Activated CD8-positive, alpha-beta T cell treated with anti-CD3 and anti-CD28 coated beads, Interleukin-2, amount 10 ng/mL, durations not matched to agents 7 days and 5 days (primary cell): ENCODE data around the gene ANKS1A. TPM values are rescaled to one million over a fixed set of nuclear protein-coding genes. Genes with fewer than 3 reads are reported as not detected.

Experiments used
- ATAC-seq: fragments of 150-1000 bp; cut with Tn5 transposase; one replicate; pipeline ENCODE4 v1.10.0; 2021; ENCODE audit warnings: moderate library complexity
- CTCF ChIA-PET: fragments of 350-600 bp; sonication (Branson Sonifier 250); formaldehyde crosslinking; loops from one replicate; lab custom pipeline; 2021; ENCODE audit warnings: antibody characterized with exemption; lab: Charles Lee
- POLR2A ChIA-PET: fragments of 350-600 bp; sonication (Branson Sonifier 250); formaldehyde crosslinking; loops from one replicate; lab custom pipeline; 2021; ENCODE audit warnings: antibody characterized with exemption; lab: Charles Lee
- DNase-seq: peaks from one replicate; pipeline ENCODE4 v3.0.0-alpha.2; 2020
- H3K27ac Mint-ChIP-seq: one replicate; pipeline ENCODE4 v1.8.0; 2021; ENCODE audit warnings: mild to moderate bottlenecking, mixed read lengths
- H3K27me3 Mint-ChIP-seq: one replicate; pipeline ENCODE4 v1.8.0; 2021; ENCODE audit warnings: low read depth, mixed read lengths
- H3K36me3 Mint-ChIP-seq: one replicate; pipeline ENCODE4 v1.8.0; 2021; ENCODE audit warnings: low read depth, mixed read lengths
- H3K4me1 Mint-ChIP-seq: one replicate; pipeline ENCODE4 v1.8.0; 2021; ENCODE audit warnings: low read depth, mixed read lengths
- H3K4me3 Mint-ChIP-seq: one replicate; pipeline ENCODE4 v1.8.0; 2021; ENCODE audit warnings: mild to moderate bottlenecking, mixed read lengths
- H3K9me3 Mint-ChIP-seq: one replicate; pipeline ENCODE4 v1.8.0; 2022; ENCODE audit warnings: mixed read lengths; ENCODE audit not compliant: insufficient read depth
- total RNA-seq, 2 experiments: library from RNA; stranded (reverse); gene quantifications; one replicate each; pipeline ENCODE4 v1.2.3, GENCODE V29; 2021

Gene ANKS1A
- total RNA-seq, 2 experiments from 2014 or later: 5.3 to 5.8 TPM

DNA sequence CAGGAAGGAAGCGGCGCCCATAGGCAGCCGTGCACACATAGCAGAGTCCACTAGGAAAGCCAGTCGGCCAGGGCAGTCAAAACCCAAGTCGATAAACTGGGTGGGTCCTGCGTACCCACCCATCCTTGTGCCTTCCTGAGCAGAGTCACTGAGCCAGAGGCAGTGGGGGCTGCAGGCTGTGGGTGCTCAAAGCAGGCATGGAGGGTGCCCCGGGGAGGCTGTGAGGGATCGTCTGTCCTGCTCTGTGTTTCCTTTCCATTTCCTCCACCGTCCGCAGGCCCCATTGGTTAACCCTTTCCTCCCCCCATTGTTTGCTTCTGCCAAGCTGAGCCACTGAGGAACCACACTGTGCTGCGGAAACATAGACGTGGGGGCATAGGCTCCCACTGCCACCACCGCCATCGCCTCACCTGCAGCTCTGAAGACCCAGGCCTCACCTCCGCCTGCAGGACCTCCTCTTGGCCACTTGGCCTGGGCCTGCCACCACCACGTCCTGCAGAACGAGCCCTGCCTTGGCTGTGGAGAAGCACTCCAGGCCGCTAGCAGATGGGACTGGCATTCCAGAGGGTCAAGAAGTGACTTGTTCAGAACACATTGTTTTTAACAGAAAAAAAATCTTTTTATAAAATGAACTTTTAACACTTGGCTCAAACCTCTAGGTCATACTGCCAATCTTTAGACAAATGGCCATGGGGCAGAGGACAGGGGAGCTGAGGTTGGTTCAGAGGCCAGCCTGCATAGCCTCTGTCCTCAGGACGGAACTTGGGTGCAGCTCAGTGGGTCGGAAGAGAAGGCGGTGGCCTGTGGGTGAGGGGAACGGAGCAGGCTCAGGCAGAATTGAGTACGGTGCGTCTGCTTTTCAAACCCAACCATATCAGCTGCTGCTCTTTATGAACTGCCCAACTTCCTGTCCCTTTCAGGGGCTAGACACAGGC, 199.5 kb downstream of the ANKS1A start:
- Mint-ChIP-seq H3K36me3 (no peaks in the 10 kb centered on the region), H3K27me3 (no peaks in the 10 kb centered on the region), H3K27ac (no peak overlapping the region), H3K9me3 (no peaks in the 10 kb centered on the region), H3K4me1 (peaks cover 9% of the 10 kb centered on the region), H3K4me3 (no peak overlapping the region)
- ATAC-seq (no peak), DNase-seq (no peak)
- POLR2A ChIA-PET: no interaction called here
- CTCF ChIA-PET: no interaction called here

DNA sequence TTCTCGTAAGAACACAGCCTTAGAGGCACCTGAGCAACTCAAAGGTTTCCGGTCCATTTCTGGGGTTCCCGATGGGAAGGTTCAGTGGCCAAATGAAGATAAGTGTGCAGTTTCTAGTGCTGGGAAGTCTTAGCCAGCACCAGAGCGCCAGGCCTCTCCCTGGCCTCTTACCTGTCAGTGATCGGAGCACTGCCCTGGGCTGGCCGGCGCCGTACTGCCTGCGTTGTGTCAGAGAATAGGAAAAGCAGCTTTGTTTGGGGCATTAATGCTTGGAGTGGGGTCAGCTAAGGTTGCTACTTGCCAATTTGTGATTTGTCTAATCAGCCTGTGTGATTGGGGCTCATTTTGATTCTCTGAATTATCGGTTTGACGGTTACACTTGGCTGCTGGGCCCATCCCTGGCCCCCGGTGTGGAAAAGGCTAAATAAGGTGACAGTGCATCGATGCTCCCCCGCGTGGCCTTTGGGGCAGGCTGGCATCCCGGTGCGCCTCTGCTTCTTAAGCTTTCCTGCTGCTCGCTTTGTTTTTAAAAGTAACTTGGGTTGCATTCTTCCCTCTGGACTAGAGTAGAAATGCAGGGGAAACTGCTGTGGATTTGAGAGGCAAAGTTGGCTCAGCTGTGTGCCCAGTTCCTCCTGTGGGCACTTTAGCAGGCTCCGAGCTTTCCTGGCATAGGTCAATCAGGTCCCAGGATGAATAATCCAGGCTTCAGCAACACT, 200.3 kb downstream of the ANKS1A start:
- ChIA-PET CTCF (no interaction called here), POLR2A (no interaction called here)
- H3K27ac Mint-ChIP-seq: peak overlapping the region; percentile 54
- H3K27me3 Mint-ChIP-seq: peaks cover under 1% of the 10 kb centered on the region
- no peak overlapping the region for H3K4me3 Mint-ChIP-seq
- DNase-seq (no peak), ATAC-seq (no peak)
- H3K9me3 Mint-ChIP-seq: no peaks in the 10 kb centered on the region
- H3K4me1 Mint-ChIP-seq: peaks cover 9% of the 10 kb centered on the region
- H3K36me3 Mint-ChIP-seq: no peaks in the 10 kb centered on the region

DNA sequence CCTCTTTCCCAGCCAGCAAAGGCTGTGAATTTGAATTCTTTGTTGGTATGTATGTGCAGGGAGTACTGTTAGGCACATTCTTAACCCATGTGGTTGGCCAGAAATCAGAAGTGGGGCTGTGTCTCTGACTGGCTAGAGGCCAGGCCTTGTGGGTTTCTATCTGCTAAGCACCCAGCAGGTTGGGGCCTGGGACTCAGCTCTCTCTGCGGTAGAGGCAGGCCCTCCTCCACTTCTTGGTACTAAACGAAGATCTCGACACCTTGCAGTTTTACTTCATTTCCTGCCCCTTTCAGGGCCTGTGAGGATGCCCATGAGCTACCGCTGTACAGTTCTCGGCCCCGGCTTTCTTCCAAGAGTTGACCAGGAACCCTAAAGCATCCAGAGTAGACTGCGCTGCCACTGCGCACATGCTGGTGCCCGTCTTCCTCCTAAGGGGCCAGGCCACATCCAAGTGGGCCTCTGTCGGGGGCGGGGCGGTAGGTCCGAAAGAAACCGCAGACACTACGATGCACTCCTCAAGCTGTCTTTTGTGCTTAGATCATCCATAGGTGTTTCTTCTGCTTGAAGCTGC, 201.0 kb downstream of the ANKS1A start:
- Mint-ChIP-seq H3K4me1 (peaks cover 9% of the 10 kb centered on the region), H3K36me3 (no peaks in the 10 kb centered on the region), H3K9me3 (no peaks in the 10 kb centered on the region), H3K27me3 (peaks cover 4% of the 10 kb centered on the region), H3K4me3 (no peak overlapping the region), H3K27ac (peak overlapping the region; percentile 54)
- peak; percentile 42 for ATAC-seq
- ChIA-PET CTCF (interaction anchor here (0.7 kb wide), 1 partner anchor 50 kb away, joined by 3 read pairs; no protein-coding TSS in a partner anchor), POLR2A (no interaction called here)
- peak; percentile 25 for DNase-seq

DNA sequence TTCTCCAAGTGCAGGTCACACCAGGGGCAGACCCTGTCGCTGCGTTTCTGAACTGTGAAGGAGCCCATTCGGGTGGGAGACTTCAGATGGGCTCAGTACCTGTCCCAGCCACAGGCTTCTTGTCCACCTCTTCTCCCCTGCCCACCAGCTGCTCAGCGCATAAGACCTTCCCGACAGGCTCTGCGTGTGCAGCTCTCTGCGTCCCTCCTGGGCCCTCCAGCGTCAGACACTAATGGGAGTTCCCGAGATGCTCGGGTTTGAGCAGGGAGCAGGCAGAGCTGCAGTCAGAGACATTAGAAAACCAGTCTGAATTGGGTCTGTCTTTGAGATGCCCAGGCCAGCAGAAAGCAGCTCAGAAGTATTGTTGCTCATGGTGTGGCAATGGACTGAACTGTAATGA, 201.7 kb downstream of the ANKS1A start:
- Mint-ChIP-seq H3K9me3 (no peaks in the 10 kb centered on the region), H3K27me3 (peaks cover 6% of the 10 kb centered on the region), H3K4me3 (no peak overlapping the region), H3K4me1 (peaks cover 9% of the 10 kb centered on the region), H3K27ac (no peak overlapping the region), H3K36me3 (no peaks in the 10 kb centered on the region)
- ATAC-seq (no peak), DNase-seq (no peak)
- ChIA-PET CTCF (interaction anchor here (0.7 kb wide), 1 partner anchor 49 kb away, joined by 3 read pairs; no protein-coding TSS in a partner anchor), POLR2A (no interaction called here)

DNA sequence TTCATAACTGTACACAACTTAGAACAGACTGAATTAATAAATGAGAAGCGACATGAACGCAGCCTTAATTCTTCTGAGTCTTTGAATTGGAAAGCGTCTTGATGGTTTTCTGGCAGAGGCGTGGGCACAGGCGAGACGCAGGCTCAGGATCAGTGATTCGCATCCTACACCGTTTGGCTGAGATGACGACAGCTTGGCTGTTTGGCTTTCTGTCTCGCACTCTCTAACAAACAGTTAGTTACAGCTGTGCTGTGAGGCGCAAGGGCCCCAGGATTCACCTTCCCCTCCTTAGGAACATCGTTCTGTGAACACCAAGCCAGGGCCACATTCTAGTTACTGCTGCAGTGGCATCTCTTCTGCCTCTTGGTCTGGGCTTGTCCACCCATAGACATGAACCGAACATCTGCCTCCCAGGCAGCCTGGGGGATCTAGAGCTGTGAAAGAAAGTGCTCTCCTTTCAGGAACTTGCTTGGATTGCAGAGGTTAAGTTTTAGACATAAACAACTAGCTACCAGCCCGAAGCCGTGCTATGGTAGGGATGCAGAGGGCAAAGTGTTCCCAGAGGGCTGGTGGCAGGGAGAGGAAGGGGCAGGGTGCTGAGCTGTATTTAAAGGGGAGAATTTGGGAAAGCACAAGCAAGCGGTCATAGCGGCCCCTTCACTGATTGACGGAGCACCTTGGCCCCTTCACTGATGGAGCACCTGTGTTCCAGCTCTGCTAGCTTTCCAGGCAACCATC, 202.5 kb downstream of the ANKS1A start:
- Mint-ChIP-seq H3K27me3 (peaks cover 9% of the 10 kb centered on the region), H3K4me3 (no peak overlapping the region), H3K27ac (no peak overlapping the region), H3K4me1 (peaks cover 9% of the 10 kb centered on the region), H3K9me3 (no peaks in the 10 kb centered on the region), H3K36me3 (no peaks in the 10 kb centered on the region)
- CTCF ChIA-PET: no interaction called here
- ATAC-seq (no peak), DNase-seq (no peak)
- POLR2A ChIA-PET: no interaction called here

DNA sequence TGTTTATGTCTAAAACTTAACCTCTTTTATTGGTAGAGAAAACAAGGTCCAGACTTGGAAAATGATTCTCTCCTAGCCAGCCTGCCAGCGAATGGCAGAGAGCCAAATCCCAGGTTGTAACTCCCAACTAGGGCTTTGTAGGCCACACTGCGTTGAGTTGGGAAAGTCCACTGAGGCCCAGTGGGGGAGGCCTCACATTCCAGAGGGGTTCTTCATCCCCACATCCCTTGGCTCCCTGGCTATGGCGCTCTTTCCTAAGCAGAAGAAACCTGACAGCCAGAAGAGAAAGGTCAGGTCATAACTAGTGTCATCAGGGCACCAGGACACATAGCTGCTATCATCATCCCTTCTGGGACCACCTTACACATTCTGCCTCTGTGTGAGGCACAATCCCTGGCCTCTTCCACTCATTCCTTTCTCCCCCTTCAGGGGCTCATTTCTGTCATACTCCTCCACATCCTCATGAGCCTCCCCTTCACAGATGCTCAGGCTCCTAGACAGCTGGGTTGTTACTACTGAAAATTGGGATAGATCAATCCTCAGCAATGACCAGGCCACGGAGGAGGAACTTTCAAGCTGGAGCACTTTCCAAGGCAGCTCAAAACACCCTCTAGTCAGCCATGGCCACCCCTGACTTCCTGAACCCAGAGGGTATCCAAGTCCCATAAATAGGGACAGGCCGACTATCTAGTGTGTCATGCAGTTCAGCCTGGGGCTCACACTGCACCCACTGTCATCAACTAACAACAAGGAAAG, 203.5 kb downstream of the ANKS1A start:
- Mint-ChIP-seq H3K4me3 (no peak overlapping the region), H3K4me1 (peaks cover 9% of the 10 kb centered on the region), H3K27me3 (peaks cover 11% of the 10 kb centered on the region), H3K9me3 (no peaks in the 10 kb centered on the region), H3K36me3 (no peaks in the 10 kb centered on the region), H3K27ac (no peak overlapping the region)
- DNase-seq (no peak), ATAC-seq (no peak)
- CTCF ChIA-PET: no interaction called here
- POLR2A ChIA-PET: no interaction called here

DNA sequence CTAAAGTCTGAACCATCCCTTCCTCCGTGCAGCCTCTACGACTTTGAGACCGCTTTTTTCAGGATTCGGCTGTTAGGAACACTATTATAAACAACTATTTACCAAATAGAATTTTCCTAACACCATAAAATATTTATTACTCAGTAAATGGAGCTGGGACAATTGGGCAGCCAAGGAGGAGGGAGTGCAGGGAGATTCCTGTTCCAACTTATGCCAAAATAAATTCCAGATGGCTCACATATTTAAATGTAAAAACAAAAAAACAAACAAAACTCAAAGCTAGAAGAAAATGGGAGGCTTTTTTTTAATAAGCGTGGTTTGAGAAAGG, 204.0 kb downstream of the ANKS1A start:
- ChIA-PET CTCF (interaction anchor here (0.9 kb wide), 1 partner anchor 47 kb away, joined by 3 read pairs; no protein-coding TSS in a partner anchor), POLR2A (no interaction called here)
- no peaks in the 10 kb centered on the region for H3K9me3 Mint-ChIP-seq
- no peak overlapping the region for H3K4me3 Mint-ChIP-seq
- ATAC-seq: no peak
- H3K27me3 Mint-ChIP-seq: peaks cover 11% of the 10 kb centered on the region
- no peak overlapping the region for H3K27ac Mint-ChIP-seq
- peaks cover 9% of the 10 kb centered on the region for H3K4me1 Mint-ChIP-seq
- no peaks in the 10 kb centered on the region for H3K36me3 Mint-ChIP-seq
- DNase-seq: no peak

DNA sequence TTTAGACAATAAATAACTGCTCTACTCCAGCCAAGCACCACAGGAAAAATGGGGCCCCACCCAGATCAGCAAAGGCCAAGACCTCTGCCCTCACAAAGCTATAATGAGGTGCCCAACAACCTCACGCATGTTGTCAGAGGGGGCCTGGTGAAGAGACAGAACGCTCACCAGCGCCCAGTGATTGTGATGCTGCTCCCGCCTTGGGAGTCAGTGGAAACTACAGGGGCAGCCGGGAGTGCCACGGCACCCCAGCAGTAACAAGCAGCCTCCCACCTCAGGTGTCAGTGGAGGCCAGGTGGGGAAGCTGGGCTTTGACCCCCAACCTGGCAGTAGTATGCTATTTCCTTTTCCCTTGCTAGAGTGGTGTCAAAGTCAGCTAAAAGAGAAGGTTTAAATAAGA, 204.7 kb downstream of the ANKS1A start:
- no peaks in the 10 kb centered on the region for H3K9me3 Mint-ChIP-seq
- ATAC-seq: no peak
- ChIA-PET CTCF (interaction anchor here (0.9 kb wide), 1 partner anchor 46 kb away, joined by 3 read pairs; no protein-coding TSS in a partner anchor), POLR2A (no interaction called here)
- H3K27ac Mint-ChIP-seq: no peak overlapping the region
- peaks cover 9% of the 10 kb centered on the region for H3K4me1 Mint-ChIP-seq
- no peak overlapping the region for H3K4me3 Mint-ChIP-seq
- H3K27me3 Mint-ChIP-seq: peaks cover 11% of the 10 kb centered on the region
- no peak for DNase-seq
- H3K36me3 Mint-ChIP-seq: no peaks in the 10 kb centered on the region

DNA sequence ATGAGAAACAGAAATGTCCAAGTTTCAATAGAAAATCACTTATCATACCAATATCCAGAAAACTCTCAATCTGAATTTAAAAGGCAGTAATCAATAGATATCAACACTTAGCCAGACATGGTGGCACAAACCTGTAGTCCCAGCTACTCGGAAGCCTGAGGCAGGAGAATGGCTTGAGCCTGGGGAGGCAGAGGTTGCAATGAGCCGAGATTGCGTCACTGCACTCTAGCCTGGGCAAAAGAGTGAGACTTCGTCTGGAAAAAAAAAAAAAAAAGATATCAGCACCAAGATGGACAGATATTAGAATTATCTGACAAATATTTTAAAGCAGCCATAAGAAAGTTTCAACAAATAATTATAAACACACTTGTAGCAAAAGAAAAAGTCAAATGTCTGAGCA, 205.1 kb downstream of the ANKS1A start:
- no peak for DNase-seq
- Mint-ChIP-seq H3K36me3 (no peaks in the 10 kb centered on the region), H3K4me3 (no peak overlapping the region), H3K27ac (no peak overlapping the region), H3K27me3 (peaks cover 11% of the 10 kb centered on the region), H3K9me3 (no peaks in the 10 kb centered on the region), H3K4me1 (peaks cover 9% of the 10 kb centered on the region)
- CTCF ChIA-PET: no interaction called here
- no peak for ATAC-seq
- POLR2A ChIA-PET: no interaction called here

DNA sequence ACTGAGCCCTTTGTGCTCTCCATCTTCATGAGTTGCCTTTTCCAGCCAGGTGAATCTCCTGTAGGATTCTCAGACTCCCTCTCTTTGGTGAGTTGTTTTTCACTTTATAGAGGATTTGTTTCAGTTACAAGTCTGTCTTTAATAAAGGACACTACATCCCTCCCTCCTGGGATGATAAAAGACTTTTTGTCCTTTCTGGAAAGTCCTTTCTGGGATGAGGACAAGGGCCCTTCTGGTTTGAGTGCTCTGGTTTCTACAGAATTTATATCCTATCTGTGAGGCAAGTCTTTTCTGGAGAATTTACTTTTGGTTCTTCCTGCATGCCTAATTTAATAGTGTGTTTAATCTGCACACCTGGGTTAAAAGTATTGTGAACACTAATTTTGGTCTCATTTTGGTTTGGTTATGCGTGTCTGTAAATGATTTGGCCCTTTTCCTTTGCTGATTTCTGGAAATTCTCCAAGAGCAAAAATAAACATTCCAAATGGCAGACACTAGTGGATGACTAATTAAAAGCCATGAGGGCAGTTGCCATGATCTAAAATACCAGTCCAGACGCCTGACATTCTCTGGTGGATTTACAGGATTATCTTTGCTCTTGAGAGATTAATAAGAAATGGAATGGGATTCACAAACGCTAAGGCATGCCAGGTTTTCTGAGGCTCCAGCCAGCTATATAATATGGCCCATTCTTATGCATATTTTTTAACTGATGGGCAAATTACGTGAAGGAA, 207.2 kb downstream of the ANKS1A start:
- no peaks in the 10 kb centered on the region for H3K4me1 Mint-ChIP-seq
- H3K27me3 Mint-ChIP-seq: peaks cover 11% of the 10 kb centered on the region
- H3K27ac Mint-ChIP-seq: no peak overlapping the region
- CTCF ChIA-PET: no interaction called here
- no peaks in the 10 kb centered on the region for H3K36me3 Mint-ChIP-seq
- DNase-seq (no peak), ATAC-seq (no peak)
- no peak overlapping the region for H3K4me3 Mint-ChIP-seq
- POLR2A ChIA-PET: interaction anchor here (0.6 kb wide), 1 partner anchor 472 kb away, joined by 3 read pairs; no protein-coding TSS in a partner anchor
- H3K9me3 Mint-ChIP-seq: no peaks in the 10 kb centered on the region
